Measurements from ENCODE around the gene BORCS8. TPM values are rescaled to one million over a fixed set of nuclear protein-coding genes. Genes with fewer than 3 reads are reported as not detected.

Gene BORCS8
- total RNA-seq, 1 donor from 2014 or later: 26.7 TPM

DNA sequence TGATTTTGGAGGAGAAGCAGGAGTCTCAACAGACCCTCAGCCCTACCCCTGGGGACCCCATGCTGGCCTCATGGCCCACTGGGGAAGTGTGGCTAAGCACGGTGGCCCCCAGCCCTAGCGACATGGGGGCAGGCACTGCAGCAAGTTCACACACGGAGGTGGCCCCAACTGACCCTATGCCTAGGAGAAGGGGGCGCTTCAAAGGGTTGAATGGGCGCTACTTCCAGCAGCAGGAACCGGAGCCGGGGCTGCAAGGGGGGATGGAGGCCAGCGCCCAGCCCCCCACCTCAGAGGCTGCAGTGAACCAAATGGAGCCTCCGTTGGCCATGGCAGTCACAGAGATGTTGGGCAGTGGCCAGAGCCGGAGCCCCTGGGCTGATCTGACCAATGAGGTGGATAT lies 34.7 kb upstream of the BORCS8 start:
- Mint-ChIP-seq H3K4me1 (no peaks in the 10 kb centered on the region), H3K9me3 (no peaks in the 10 kb centered on the region), H3K4me3 (no peak overlapping the region), H3K27me3 (ENCODE audit: low read depth) (peaks cover 71% of the 10 kb centered on the region), H3K36me3 (no peaks in the 10 kb centered on the region), H3K27ac (no peak overlapping the region)
- no peak for DNase-seq (ENCODE audit: low spot score in 2 of 2, unreplicated experiment in 2 of 2)
- TF ChIP-seq, protein P1, sequence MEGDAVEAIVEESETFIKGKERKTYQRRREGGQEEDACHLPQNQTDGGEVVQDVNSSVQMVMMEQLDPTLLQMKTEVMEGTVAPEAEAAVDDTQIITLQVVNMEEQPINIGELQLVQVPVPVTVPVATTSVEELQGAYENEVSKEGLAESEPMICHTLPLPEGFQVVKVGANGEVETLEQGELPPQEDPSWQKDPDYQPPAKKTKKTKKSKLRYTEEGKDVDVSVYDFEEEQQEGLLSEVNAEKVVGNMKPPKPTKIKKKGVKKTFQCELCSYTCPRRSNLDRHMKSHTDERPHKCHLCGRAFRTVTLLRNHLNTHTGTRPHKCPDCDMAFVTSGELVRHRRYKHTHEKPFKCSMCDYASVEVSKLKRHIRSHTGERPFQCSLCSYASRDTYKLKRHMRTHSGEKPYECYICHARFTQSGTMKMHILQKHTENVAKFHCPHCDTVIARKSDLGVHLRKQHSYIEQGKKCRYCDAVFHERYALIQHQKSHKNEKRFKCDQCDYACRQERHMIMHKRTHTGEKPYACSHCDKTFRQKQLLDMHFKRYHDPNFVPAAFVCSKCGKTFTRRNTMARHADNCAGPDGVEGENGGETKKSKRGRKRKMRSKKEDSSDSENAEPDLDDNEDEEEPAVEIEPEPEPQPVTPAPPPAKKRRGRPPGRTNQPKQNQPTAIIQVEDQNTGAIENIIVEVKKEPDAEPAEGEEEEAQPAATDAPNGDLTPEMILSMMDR (IDR thresholded peaks at IDR 0.05; ENCODE audit: unreplicated experiment): no peak

DNA sequence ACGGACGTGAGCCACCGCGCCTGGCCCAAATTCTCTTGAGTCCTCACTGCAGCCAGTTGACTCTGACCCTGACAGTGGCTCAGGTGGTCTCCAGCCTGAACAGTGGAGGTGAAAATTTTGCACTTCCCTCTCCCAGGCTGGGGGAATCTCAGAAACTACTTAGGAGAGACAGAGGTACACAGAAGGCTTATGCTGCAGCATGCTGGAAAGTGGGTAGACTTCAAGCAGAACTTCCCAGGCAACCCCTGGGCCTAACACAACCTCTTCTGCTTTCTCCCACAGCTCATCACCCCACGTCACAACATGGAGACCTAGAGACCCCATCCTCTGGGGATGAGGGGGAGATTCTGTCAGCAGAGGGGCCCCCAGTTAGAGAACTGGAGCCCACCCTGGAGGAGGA lies 34.3 kb upstream of the BORCS8 start:
- Mint-ChIP-seq H3K36me3 (no peaks in the 10 kb centered on the region), H3K9me3 (no peaks in the 10 kb centered on the region), H3K4me3 (no peak overlapping the region), H3K27ac (no peak overlapping the region), H3K27me3 (ENCODE audit: low read depth) (peaks cover 71% of the 10 kb centered on the region), H3K4me1 (no peaks in the 10 kb centered on the region)
- DNase-seq (ENCODE audit: low spot score in 2 of 2, unreplicated experiment in 2 of 2): no peak
- TF ChIP-seq, protein P1 (IDR thresholded peaks at IDR 0.05; ENCODE audit: unreplicated experiment): no peak

DNA sequence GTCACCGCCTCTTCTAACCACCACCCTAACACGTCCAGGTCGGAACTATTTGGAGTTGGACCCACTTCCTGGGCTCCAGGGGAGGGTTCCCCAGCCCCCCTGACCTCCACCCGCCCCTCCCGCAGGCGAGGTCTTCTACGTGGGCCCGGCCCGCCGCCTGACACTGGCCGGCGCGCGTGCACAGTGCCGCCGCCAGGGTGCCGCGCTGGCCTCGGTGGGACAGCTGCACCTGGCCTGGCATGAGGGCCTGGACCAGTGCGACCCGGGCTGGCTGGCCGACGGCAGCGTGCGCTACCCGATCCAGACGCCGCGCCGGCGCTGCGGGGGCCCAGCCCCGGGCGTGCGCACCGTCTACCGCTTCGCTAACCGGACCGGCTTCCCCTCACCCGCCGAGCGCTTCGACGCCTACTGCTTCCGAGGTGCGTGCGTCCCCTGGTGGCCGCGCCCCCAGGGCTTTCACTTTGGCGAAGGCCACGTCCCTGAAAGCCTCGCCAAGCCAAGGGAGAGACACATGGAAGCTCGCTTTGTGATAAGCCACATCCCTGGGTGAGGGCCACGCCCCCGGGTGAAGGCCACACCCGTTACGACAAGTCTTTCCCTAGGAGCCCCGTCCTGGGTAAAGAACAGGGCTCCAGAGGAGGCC lies 33.0 kb upstream of the BORCS8 start:
- peak overlapping the region; percentile 52 for H3K4me3 Mint-ChIP-seq
- peak; percentile 45 to 73 for DNase-seq (ENCODE audit: low spot score in 2 of 2, unreplicated experiment in 2 of 2)
- TF ChIP-seq, protein P1 (IDR thresholded peaks at IDR 0.05; ENCODE audit: unreplicated experiment): peak; percentile 52
- H3K27ac Mint-ChIP-seq: no peak overlapping the region
- H3K27me3 Mint-ChIP-seq (ENCODE audit: low read depth): peaks cover 72% of the 10 kb centered on the region
- H3K4me1 Mint-ChIP-seq: no peaks in the 10 kb centered on the region
- H3K36me3 Mint-ChIP-seq: no peaks in the 10 kb centered on the region
- H3K9me3 Mint-ChIP-seq: no peaks in the 10 kb centered on the region

DNA sequence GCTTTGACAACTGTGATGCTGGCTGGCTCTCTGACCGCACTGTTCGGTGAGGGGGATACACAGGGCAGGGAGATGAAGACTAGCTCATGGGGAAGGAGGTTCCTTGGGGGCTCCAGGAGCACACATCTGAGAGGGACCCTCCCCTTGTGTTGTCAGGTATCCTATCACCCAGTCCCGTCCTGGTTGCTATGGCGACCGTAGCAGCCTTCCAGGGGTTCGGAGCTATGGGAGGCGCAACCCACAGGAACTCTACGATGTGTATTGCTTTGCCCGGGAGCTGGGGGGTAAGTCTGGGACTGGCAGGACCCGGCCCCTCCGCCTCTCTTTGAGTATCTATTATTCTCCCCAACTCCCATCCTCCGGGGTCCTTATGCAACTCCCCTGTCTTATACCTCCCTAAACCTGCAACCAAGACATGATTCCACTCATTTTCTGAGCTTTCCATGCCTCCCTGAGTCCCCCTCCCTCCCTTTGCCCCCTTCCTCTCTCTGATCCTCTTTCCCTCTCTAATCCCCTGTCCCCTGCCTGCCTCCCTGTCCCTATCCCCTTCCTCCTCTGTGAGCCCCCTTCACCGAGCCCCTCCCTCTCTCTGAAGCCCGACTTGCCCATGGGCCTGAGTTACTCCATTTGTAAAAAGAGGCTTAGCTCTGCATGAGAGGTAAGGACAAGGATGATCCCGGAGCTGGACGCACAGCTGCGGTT lies 32.3 kb upstream of the BORCS8 start:
- Mint-ChIP-seq H3K4me3 (no peak overlapping the region), H3K27me3 (ENCODE audit: low read depth) (peaks cover 71% of the 10 kb centered on the region), H3K4me1 (no peaks in the 10 kb centered on the region), H3K27ac (no peak overlapping the region), H3K36me3 (no peaks in the 10 kb centered on the region), H3K9me3 (no peaks in the 10 kb centered on the region)
- DNase-seq (ENCODE audit: low spot score in 2 of 2, unreplicated experiment in 2 of 2): no peak
- TF ChIP-seq, protein P1 (IDR thresholded peaks at IDR 0.05; ENCODE audit: unreplicated experiment): no peak

DNA sequence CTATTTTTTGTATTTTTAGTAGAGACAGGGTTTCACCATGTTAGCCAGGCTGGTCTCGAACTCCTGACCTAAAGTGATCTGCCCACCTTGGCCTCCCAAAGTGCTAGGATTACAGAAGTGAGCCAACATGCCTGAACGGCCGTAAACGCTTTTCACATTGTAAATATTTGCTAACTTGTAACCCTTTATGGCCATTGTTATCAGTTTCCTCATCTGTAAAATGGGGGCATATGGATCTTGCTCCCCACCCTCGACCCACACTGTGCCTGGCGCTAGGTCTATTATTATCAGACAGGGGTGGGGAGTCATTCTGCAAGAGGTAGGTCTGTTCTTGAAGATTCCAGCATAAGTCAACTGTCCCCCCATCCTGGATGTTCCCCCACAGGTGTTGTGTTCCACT lies 31.7 kb upstream of the BORCS8 start:
- TF ChIP-seq, protein P1 (IDR thresholded peaks at IDR 0.05; ENCODE audit: unreplicated experiment): no peak
- Mint-ChIP-seq H3K4me3 (no peak overlapping the region), H3K4me1 (no peaks in the 10 kb centered on the region), H3K27me3 (ENCODE audit: low read depth) (peaks cover 68% of the 10 kb centered on the region), H3K36me3 (no peaks in the 10 kb centered on the region), H3K9me3 (no peaks in the 10 kb centered on the region), H3K27ac (no peak overlapping the region)
- no peak for DNase-seq (ENCODE audit: low spot score in 2 of 2, unreplicated experiment in 2 of 2)

Measured in mesothelial cell of epicardium (in vitro differentiated cells).